HuH-7.5 (cell line): Measurements from ENCODE around the gene FAM234B.

Source experiments
- DNase-seq: peaks from one replicate; pipeline ENCODE4 v3.0.0; 2011; ENCODE audit warnings: low spot score

Gene FAM234B

GRCh38 chr12:13119826-13120225, 75.6 kb downstream of the FAM234B start:
- DNase-seq, result no peak

DNA sequence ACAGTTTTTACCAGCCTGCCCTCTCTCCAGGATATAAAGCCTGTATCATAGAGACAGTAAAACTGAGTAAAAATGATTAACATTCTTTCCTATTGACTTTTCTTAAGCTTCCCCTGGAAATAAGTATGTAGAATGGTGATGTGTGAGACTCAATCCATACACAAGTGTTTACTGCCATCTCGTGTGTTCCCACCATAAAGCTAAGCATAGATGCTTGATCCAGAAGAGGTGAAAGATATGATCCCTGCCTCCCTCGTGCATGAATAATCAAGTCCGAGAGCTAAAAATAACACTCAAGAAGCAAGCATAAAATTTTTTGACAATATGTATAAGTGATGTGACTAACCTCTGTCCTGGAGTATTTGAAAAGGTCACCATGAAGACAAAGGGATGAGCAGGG, 76.2 kb downstream of the FAM234B start:
- DNase-seq, result no peak

DNA sequence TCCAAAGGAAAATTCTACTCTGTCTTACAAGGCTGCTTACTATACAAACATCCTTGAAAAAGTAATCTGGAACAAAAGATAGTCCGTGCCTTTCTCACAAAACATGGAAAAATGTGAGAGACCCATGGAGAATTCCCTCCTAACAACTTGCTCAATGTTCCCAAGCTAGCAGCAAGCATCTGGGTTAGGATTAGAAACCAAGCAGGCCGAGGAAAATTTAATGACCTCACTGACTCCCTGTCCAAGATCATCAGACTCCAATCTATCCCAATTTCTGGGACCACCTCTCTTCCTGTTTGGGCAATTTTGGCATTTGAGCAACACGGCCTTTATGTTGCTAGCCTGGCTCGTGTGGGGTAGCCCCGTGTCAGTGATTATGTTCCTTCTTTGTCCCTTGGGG, 77.4 kb downstream of the FAM234B start:
- DNase-seq, result no peak

- no peak for DNase-seq
Observed at GRCh38 chr12:13124656-13125505, 80.7 kb downstream of the FAM234B start.

DNA sequence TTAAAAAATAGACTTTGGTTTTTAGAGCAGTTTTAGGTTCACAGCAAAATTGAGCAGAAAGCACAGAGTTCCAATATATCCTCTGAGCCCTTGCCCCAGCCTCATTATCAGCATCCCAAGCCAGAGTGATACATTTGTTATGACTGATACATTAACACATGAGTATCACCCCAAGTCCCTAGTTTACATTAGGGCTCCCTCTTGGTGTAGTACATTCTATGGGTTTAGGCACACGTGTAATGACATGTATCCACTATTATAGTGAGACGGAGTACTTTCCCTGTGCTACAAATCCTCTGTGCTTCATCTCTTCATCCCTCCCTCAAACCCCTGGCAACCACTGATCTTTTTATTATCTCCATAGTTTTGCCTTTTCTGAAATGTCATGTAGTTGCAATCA, 81.8 kb downstream of the FAM234B start:
- no peak for DNase-seq

GRCh38 chr12:13126494-13126893, 82.3 kb downstream of the FAM234B start:
- DNase-seq, result no peak

GRCh38 chr12:13127444-13127843, 83.3 kb downstream of the FAM234B start:
- no peak for DNase-seq

- DNase-seq, result no peak
Observed at GRCh38 chr12:13128291-13128965, 84.2 kb downstream of the FAM234B start.

- no peak for DNase-seq
Observed at GRCh38 chr12:13130981-13131380, 86.8 kb downstream of the FAM234B start.
